SW480 (cell line): ENCODE measurements around the gene SMIM8.

Experiments used
- DNase-seq: peaks from one replicate; pipeline ENCODE4 v3.0.0-alpha.2; 2016; ENCODE audit warnings: low spot score

SMIM8 gene

GRCh38 chr6:87334683-87335082 lies 12.3 kb downstream of the SMIM8 start:
- DNase-seq = no peak

- DNase-seq = no peak
Observed at GRCh38 chr6:87336367-87336766, 14.0 kb downstream of the SMIM8 start.

GRCh38 chr6:87340230-87340629 lies 17.8 kb downstream of the SMIM8 start:
- no peak for DNase-seq

GRCh38 chr6:87341158-87341557 lies 18.8 kb downstream of the SMIM8 start:
- DNase-seq = no peak

- DNase-seq = no peak
Observed at GRCh38 chr6:87341899-87342298, 19.5 kb downstream of the SMIM8 start.

GRCh38 chr6:87342829-87343228 lies 20.4 kb downstream of the SMIM8 start:
- DNase-seq = no peak

- no peak for DNase-seq
Observed at GRCh38 chr6:87344731-87345130, 22.3 kb downstream of the SMIM8 start, which contains the start of gene C6orf163. Gene C6orf163, plus strand, starts transcription at chr6:87344813. Its CDS starts 287 bp downstream, at chr6:87345100.

- no peak for DNase-seq
Observed at GRCh38 chr6:87346700-87347099, 24.3 kb downstream of the SMIM8 start.

- no peak for DNase-seq
Observed at GRCh38 chr6:87349896-87350295, 27.5 kb downstream of the SMIM8 start.

GRCh38 chr6:87350516-87350915 lies 28.1 kb downstream of the SMIM8 start:
- DNase-seq = no peak

- no peak for DNase-seq
Observed at GRCh38 chr6:87351583-87351982, 29.2 kb downstream of the SMIM8 start.

- DNase-seq = no peak
Observed at GRCh38 chr6:87356181-87356580, 33.8 kb downstream of the SMIM8 start.

- no peak for DNase-seq
Observed at GRCh38 chr6:87357479-87358196, 35.2 kb downstream of the SMIM8 start.

- no peak for DNase-seq
Observed at GRCh38 chr6:87364602-87365252, 42.3 kb downstream of the SMIM8 start.

- DNase-seq = no peak
Observed at GRCh38 chr6:87366072-87366827, 43.9 kb downstream of the SMIM8 start.

GRCh38 chr6:87366899-87367298 lies 44.5 kb downstream of the SMIM8 start:
- DNase-seq = no peak

GRCh38 chr6:87373377-87373776 lies 51.0 kb downstream of the SMIM8 start:
- no peak for DNase-seq

GRCh38 chr6:87375315-87375714 lies 52.9 kb downstream of the SMIM8 start:
- no peak for DNase-seq

- no peak for DNase-seq
Observed at GRCh38 chr6:87376643-87377042, 54.3 kb downstream of the SMIM8 start.

- no peak for DNase-seq
Observed at GRCh38 chr6:87378947-87379346, 56.6 kb downstream of the SMIM8 start.

GRCh38 chr6:87382861-87383260 lies 60.5 kb downstream of the SMIM8 start:
- DNase-seq = no peak

- DNase-seq = no peak
Observed at GRCh38 chr6:87384038-87384437, 61.6 kb downstream of the SMIM8 start.

GRCh38 chr6:87384449-87384848 lies 62.1 kb downstream of the SMIM8 start:
- no peak for DNase-seq
